K562 (cell line): ENCODE data around the gene SERF2. TPM values are rescaled to one million over a fixed set of nuclear protein-coding genes. Genes with fewer than 3 reads are reported as not detected.

ENCODE experiments used
- EWSR1 ChIP-seq: fragments of 450-650 bp; IDR thresholded peaks from 2 replicates; pipeline ENCODE4 v1.6.1; 2018; ENCODE audit warnings: borderline replicate concordance, mild to moderate bottlenecking, low read depth, moderate library complexity; ENCODE audit not compliant: partially characterized antibody
- FOSL1 ChIP-seq: fragments of 200-800 bp; sonication (Bioruptor generic); conservative IDR thresholded peaks from 2 replicates; pipeline ENCODE4 v1.6.1; 2016; ENCODE audit warnings: missing genetic modification characterization, missing compliant biosample characterization
- HNRNPUL1 ChIP-seq: fragments of 200-400 bp; formaldehyde crosslinking; IDR thresholded peaks from 2 replicates; pipeline ENCODE4 v1.6.1; 2017; ENCODE audit warnings: low read length
- JUN ChIP-seq, 2 experiments: sonication (generic) in 1 of 2; formaldehyde crosslinking in 1 of 2; IDR thresholded peaks; 2 replicates each; pipeline versions ENCODE4 v1.6.1 to v1.8.0; 2012 to 2022; ENCODE audit warnings: borderline replicate concordance in 2 of 2, mild to moderate bottlenecking in 2 of 2, improper control_type of control experiment in 1 of 2, low read depth in 1 of 2, low read length in 1 of 2, missing genetic modification reagents in 1 of 2
- KLF10 ChIP-seq: fragments of 250-450 bp; sonication (Bioruptor Pico); IDR thresholded peaks from 2 replicates; pipeline ENCODE4 v1.6.1; 2021; ENCODE audit warnings: matching md5 sums
- LCOR ChIP-seq: sonication (generic); formaldehyde crosslinking; IDR thresholded peaks from 2 replicates; pipeline ENCODE4 v1.8.0; 2022; ENCODE audit warnings: mild to moderate bottlenecking, missing genetic modification reagents
- MGA ChIP-seq: fragments of 450-650 bp; IDR thresholded peaks from 2 replicates; pipeline ENCODE4 v1.6.1; 2016; ENCODE audit warnings: mild to moderate bottlenecking, moderate library complexity
- PHF21A ChIP-seq: fragments of 450-650 bp; IDR thresholded peaks from 2 replicates; pipeline ENCODE4 v1.6.1; 2017; ENCODE audit warnings: low read depth, borderline replicate concordance
- RFX7 ChIP-seq: fragments of 250-450 bp; sonication (Bioruptor Pico); IDR thresholded peaks from 2 replicates; pipeline ENCODE4 v1.5.1; 2021; ENCODE audit warnings: mild to moderate bottlenecking
- STAT5B ChIP-seq: fragments of 250-450 bp; sonication (Bioruptor Pico); IDR thresholded peaks from 2 replicates; pipeline ENCODE4 v1.8.0; 2021; ENCODE audit warnings: mild to moderate bottlenecking, inconsistent platforms
- ZHX1 ChIP-seq: fragments of 150-350 bp; conservative IDR thresholded peaks from 2 replicates; pipeline ENCODE4 v1.6.1; 2014; ENCODE audit warnings: low read length
- ZKSCAN3 ChIP-seq: fragments of 250-450 bp; sonication (Bioruptor Pico); IDR thresholded peaks from 2 replicates; pipeline ENCODE4 v1.4.0; 2020
- ZNF41 ChIP-seq: fragments of 250-450 bp; sonication (Bioruptor Pico); conservative IDR thresholded peaks from 2 replicates; pipeline ENCODE4 v1.4.0; 2020; ENCODE audit warnings: mild to moderate bottlenecking
- polyA plus RNA-seq, 8 experiments: library from polyadenylated mRNA; depleted of rRNA in 4 of 8; stranded (reverse) in 5 of 8; unstranded in 3 of 8; fragments of >200 nt; fragmentation: Nextera tagmentation in 2 of 8; fragmentation: Illumina TruSeq in 1 of 8; extraction: Ambion mirVana in 2 of 8; extraction: Trizol in 1 of 8; gene quantifications; 2 replicates each; pipeline versions ENCODE4 v1.2.1 to v1.2.3, GENCODE V29; 2011 to 2014; ENCODE audit warnings: inconsistent platforms in 1 of 8, missing spikeins in 1 of 8
- total RNA-seq, 7 experiments: library from RNA; depleted of rRNA in 6 of 7; stranded (reverse); fragments of >200 nt in 6 of 7; fragmentation: Illumina TruSeq in 2 of 7; extraction: Trizol in 2 of 7; gene quantifications; 2 replicates each; pipeline versions ENCODE4 v1.2.1 to v1.2.3, GENCODE V29; 2011 to 2021; ENCODE audit warnings: low replicate concordance in 1 of 7

Gene SERF2
- total and polyA plus RNA-seq, 9 of the 15 experiments (the other 6 are each of a cell fraction or from before 2014, with no cell fraction given), result 497 to 3,360 (median 867) TPM

- TF ChIP-seq PHF21A, result no peak
- TF ChIP-seq MGA, result peak; percentile 99
- TF ChIP-seq ZNF41 (CRISPR knock-in tag), result no peak
- TF ChIP-seq STAT5B (CRISPR knock-in tag), result no peak
- TF ChIP-seq KLF10 (CRISPR knock-in tag), result no peak
- peak; percentile 99 for TF ChIP-seq LCOR (CRISPR knock-in tag)
- TF ChIP-seq RFX7 (CRISPR knock-in tag), result no peak
- no peak for TF ChIP-seq HNRNPUL1
- peak; percentile 18; the same call in 1 of the 2 replicates for TF ChIP-seq FOSL1 (tag)
- no peak for TF ChIP-seq ZHX1
- TF ChIP-seq JUN (IDR thresholded peaks at IDR 0.05; ENCODE audit: borderline replicate concordance, low read depth, low read length), result no peak
- no peak for TF ChIP-seq JUN (CRISPR knock-in tag; IDR thresholded peaks at IDR 0.05; ENCODE audit: borderline replicate concordance)
- TF ChIP-seq ZKSCAN3 (CRISPR knock-in tag), result no peak
- TF ChIP-seq EWSR1, result no peak
Observed at GRCh38 chr15:43824302-43825246, 32.5 kb downstream of the SERF2 start, which contains the start of gene MFAP1 (continued).
